Measurements from ENCODE around the gene NUP188. TPM values are rescaled to one million over a fixed set of nuclear protein-coding genes. Genes with fewer than 3 reads are reported as not detected.

The NUP188 gene
- total RNA-seq, 1 donor from 2014 or later = 66.7 TPM

- peaks cover 16% of the 10 kb centered on the region for H3K36me3 ChIP-seq
- no peak overlapping the region for H3K27ac Mint-ChIP-seq
Measured at GRCh38 chr9:128972956-128973355, 25.5 kb downstream of the NUP188 start.

GRCh38 chr9:128979111-128979510 lies 31.6 kb downstream of the NUP188 start:
- no peaks in the 10 kb centered on the region for H3F3A ChIP-seq (ENCODE audit: low read depth)
- H3K4me3 Mint-ChIP-seq = no peak overlapping the region
- H3K27me3 ChIP-seq = no peaks in the 10 kb centered on the region
- peaks cover 42% of the 10 kb centered on the region for H3K36me3 Mint-ChIP-seq
- no peak overlapping the region for H3K4me2 ChIP-seq
- H2AFZ ChIP-seq (replicated peaks) = no peak overlapping the region
- no peaks in the 10 kb centered on the region for H3K79me2 ChIP-seq (ENCODE audit: low read depth)
- no peaks in the 10 kb centered on the region for H3K4me1 ChIP-seq
- no peaks in the 10 kb centered on the region for H3K9me3 Mint-ChIP-seq
- no peak overlapping the region for H3K27ac ChIP-seq
- H3K4me1 Mint-ChIP-seq = no peaks in the 10 kb centered on the region
- H3K9ac ChIP-seq = no peak overlapping the region
- no peak for DNase-seq (ENCODE audit: low spot score)
- H3K36me3 ChIP-seq = no peaks in the 10 kb centered on the region
- no peaks in the 10 kb centered on the region for H3K9me3 ChIP-seq (ENCODE audit: low read depth)
- no peaks in the 10 kb centered on the region for H3K27me3 Mint-ChIP-seq (ENCODE audit: insufficient read depth, low read depth)
- no peak overlapping the region for H3K4me3 ChIP-seq
- TF ChIP-seq EZH2phosphoT487 (IDR thresholded peaks at IDR 0.05) (no peak), EZH2 (IDR thresholded peaks at IDR 0.05) (no peak), CTCF (IDR thresholded peaks at IDR 0.05) (no peak)
- no peaks in the 10 kb centered on the region for H4K20me1 ChIP-seq (ENCODE audit: low read depth)
- no peak overlapping the region for H3K27ac Mint-ChIP-seq

More at GRCh38 chr9:128972956-128973355, 25.5 kb downstream of the NUP188 start:
- DNase-seq (ENCODE audit: low spot score) = no peak
- no peak overlapping the region for H3K4me3 ChIP-seq
- H3K27me3 ChIP-seq = no peaks in the 10 kb centered on the region
- no peak overlapping the region for H3K9ac ChIP-seq
- H3F3A ChIP-seq (ENCODE audit: low read depth) = no peaks in the 10 kb centered on the region
- H3K79me2 ChIP-seq (ENCODE audit: low read depth) = no peaks in the 10 kb centered on the region
- TF ChIP-seq EZH2 (IDR thresholded peaks at IDR 0.05) = no peak
- TF ChIP-seq CTCF (IDR thresholded peaks at IDR 0.05) = no peak
- TF ChIP-seq EZH2phosphoT487 (IDR thresholded peaks at IDR 0.05) = no peak
- Mint-ChIP-seq H3K9me3 (no peaks in the 10 kb centered on the region), H3K27me3 (ENCODE audit: insufficient read depth, low read depth) (no peaks in the 10 kb centered on the region), H3K4me3 (no peak overlapping the region), H3K36me3 (peaks cover 35% of the 10 kb centered on the region), H3K4me1 (no peaks in the 10 kb centered on the region)
- no peak overlapping the region for H2AFZ ChIP-seq (replicated peaks)
- no peaks in the 10 kb centered on the region for H4K20me1 ChIP-seq (ENCODE audit: low read depth)
- no peaks in the 10 kb centered on the region for H3K9me3 ChIP-seq (ENCODE audit: low read depth)
- no peak overlapping the region for H3K27ac ChIP-seq
- H3K4me2 ChIP-seq = no peak overlapping the region
- no peaks in the 10 kb centered on the region for H3K4me1 ChIP-seq

- Mint-ChIP-seq H3K27me3 (ENCODE audit: insufficient read depth, low read depth) (peaks cover 2% of the 10 kb centered on the region), H3K4me1 (no peaks in the 10 kb centered on the region), H3K36me3 (peaks cover 56% of the 10 kb centered on the region), H3K4me3 (no peak overlapping the region), H3K27ac (no peak overlapping the region), H3K9me3 (no peaks in the 10 kb centered on the region)
- no peak overlapping the region for H3K4me2 ChIP-seq
- H3K27me3 ChIP-seq = no peaks in the 10 kb centered on the region
- H3F3A ChIP-seq (ENCODE audit: low read depth) = no peaks in the 10 kb centered on the region
- H3K36me3 ChIP-seq = no peaks in the 10 kb centered on the region
- H2AFZ ChIP-seq (replicated peaks) = no peak overlapping the region
- TF ChIP-seq EZH2phosphoT487 (IDR thresholded peaks at IDR 0.05) = no peak
- no peak for TF ChIP-seq EZH2 (IDR thresholded peaks at IDR 0.05)
- no peak for TF ChIP-seq CTCF (IDR thresholded peaks at IDR 0.05)
- no peaks in the 10 kb centered on the region for H4K20me1 ChIP-seq (ENCODE audit: low read depth)
- H3K4me3 ChIP-seq = no peak overlapping the region
- no peaks in the 10 kb centered on the region for H3K4me1 ChIP-seq
- H3K9ac ChIP-seq = no peak overlapping the region
- H3K79me2 ChIP-seq (ENCODE audit: low read depth) = no peaks in the 10 kb centered on the region
- H3K9me3 ChIP-seq (ENCODE audit: low read depth) = no peaks in the 10 kb centered on the region
- no peak for DNase-seq (ENCODE audit: low spot score)
- H3K27ac ChIP-seq = no peak overlapping the region
Measured at GRCh38 chr9:128983536-128983935, 36.0 kb downstream of the NUP188 start.
